Mesendoderm (in vitro differentiated cells): ENCODE measurements around the gene SLC44A1.

Source experiments
- DNase-seq: peaks from one replicate; pipeline ENCODE4 v3.0.0; 2013
- H2AK5ac ChIP-seq: 2 replicates; pipeline ENCODE4 v1.6.1; 2013; ENCODE audit warnings: low read length, inconsistent platforms
- H2BK120ac ChIP-seq: 2 replicates; pipeline ENCODE4 v1.6.1; 2013; ENCODE audit warnings: low read depth, mild to moderate bottlenecking, low read length, moderate library complexity, mixed read lengths
- H2BK15ac ChIP-seq: replicated peaks from 2 replicates; pipeline ENCODE4 v1.6.1; 2013; ENCODE audit warnings: low read depth, mild to moderate bottlenecking, moderate library complexity
- H2BK5ac ChIP-seq: 2 replicates; pipeline ENCODE4 v1.6.1; 2013; ENCODE audit warnings: low read length, inconsistent platforms
- H3K18ac ChIP-seq: 2 replicates; pipeline ENCODE4 v1.6.1; 2013; ENCODE audit warnings: mild to moderate bottlenecking, low read length, mixed read lengths
- H3K23ac ChIP-seq: one replicate; pipeline ENCODE4 v1.6.1; 2013; ENCODE audit warnings: low read length
- H3K27ac ChIP-seq: 2 replicates; pipeline ENCODE4 v1.5.1; 2013; ENCODE audit warnings: low read depth, mild to moderate bottlenecking, inconsistent platforms, low read length, moderate library complexity
- H3K27me3 ChIP-seq: 2 replicates; pipeline ENCODE4 v1.6.1; 2013; ENCODE audit warnings: low read length, control low read depth, mild to moderate bottlenecking, inconsistent platforms; ENCODE audit not compliant: insufficient read depth, poor library complexity
- H3K36me3 ChIP-seq: 2 replicates; pipeline ENCODE4 v1.6.1; 2013; ENCODE audit warnings: low read length, inconsistent platforms; ENCODE audit not compliant: control insufficient read depth, insufficient read depth
- H3K4ac ChIP-seq: one replicate; pipeline ENCODE4 v1.6.1; 2013; ENCODE audit warnings: low read depth, mild to moderate bottlenecking, low read length, moderate library complexity
- H3K4me1 ChIP-seq: 2 replicates; pipeline ENCODE4 v1.6.1; 2013; ENCODE audit warnings: low read depth, low read length, inconsistent platforms; ENCODE audit not compliant: control insufficient read depth
- H3K4me2 ChIP-seq: 2 replicates; pipeline ENCODE4 v1.6.1; 2013; ENCODE audit warnings: low read length
- H3K4me3 ChIP-seq: 2 replicates; pipeline ENCODE4 v1.5.1; 2013; ENCODE audit warnings: mild to moderate bottlenecking, low read length
- H3K56ac ChIP-seq: one replicate; pipeline ENCODE4 v1.6.1; 2013; ENCODE audit warnings: low read length
- H3K79me1 ChIP-seq: 2 replicates; pipeline ENCODE4 v1.6.1; 2013; ENCODE audit warnings: low read length, inconsistent platforms
- H3K79me2 ChIP-seq: 2 replicates; pipeline ENCODE4 v1.6.1; 2013; ENCODE audit warnings: mild to moderate bottlenecking, low read length; ENCODE audit not compliant: control insufficient read depth, insufficient read depth
- H3K9ac ChIP-seq: 2 replicates; pipeline ENCODE4 v1.6.1; 2013; ENCODE audit warnings: low read length, inconsistent platforms
- H4K5ac ChIP-seq: one replicate; pipeline ENCODE4 v1.6.1; 2013; ENCODE audit warnings: low read length
- H4K8ac ChIP-seq: one replicate; pipeline ENCODE4 v1.6.1; 2013; ENCODE audit warnings: low read depth, mild to moderate bottlenecking, control low read depth, low read length, moderate library complexity
- WGBS: extraction: QIAGEN DNeasy Blood & Tissue Kit; methylation state at CpG from one replicate; pipeline ENCODE4 v1.1.7; 2013; ENCODE audit warnings: low lambda C conversion rate, missing lambda C conversion rate; ENCODE audit not compliant: insufficient coverage; ENCODE audit errors: extremely low coverage; 5-methylcytosine and 5-hydroxymethylcytosine counted together

Gene SLC44A1

GRCh38 chr9:105305856-105306255 lies 61.4 kb downstream of the SLC44A1 start:
- WGBS, result no CpG with 5 or more reads among the region's 1 CpG
- no peak overlapping the region for H2BK5ac ChIP-seq
- H3K4me3 ChIP-seq, result no peak overlapping the region
- no peak overlapping the region for H3K4ac ChIP-seq
- no peaks in the 10 kb centered on the region for H3K79me2 ChIP-seq
- no peak overlapping the region for H2BK15ac ChIP-seq
- H4K8ac ChIP-seq, result no peak overlapping the region
- no peak overlapping the region for H3K27ac ChIP-seq
- DNase-seq, result no peak
- no peak overlapping the region for H2BK120ac ChIP-seq
- H3K27me3 ChIP-seq, result no peaks in the 10 kb centered on the region
- no peak overlapping the region for H3K9ac ChIP-seq
- H3K18ac ChIP-seq, result no peak overlapping the region
- no peaks in the 10 kb centered on the region for H3K36me3 ChIP-seq
- H3K56ac ChIP-seq, result no peak overlapping the region
- no peak overlapping the region for H3K4me2 ChIP-seq
- H2AK5ac ChIP-seq, result no peak overlapping the region
- peaks cover 3% of the 10 kb centered on the region for H3K4me1 ChIP-seq
- H3K79me1 ChIP-seq, result no peaks in the 10 kb centered on the region
- H4K5ac ChIP-seq, result no peak overlapping the region
- H3K23ac ChIP-seq, result no peak overlapping the region

GRCh38 chr9:105306351-105307140 lies 62.1 kb downstream of the SLC44A1 start:
- no peak overlapping the region for H2AK5ac ChIP-seq

GRCh38 chr9:105307591-105308130 lies 63.2 kb downstream of the SLC44A1 start:
- H3K4me3 ChIP-seq, result no peak overlapping the region
- no peak overlapping the region for H2AK5ac ChIP-seq
- H3K23ac ChIP-seq, result no peak overlapping the region
- no CpG with 5 or more reads among the region's 2 CpGs for WGBS
- no peak for DNase-seq
- no peak overlapping the region for H4K5ac ChIP-seq
- no peak overlapping the region for H4K8ac ChIP-seq
- no peak overlapping the region for H3K56ac ChIP-seq
- no peak overlapping the region for H3K4ac ChIP-seq
- H3K36me3 ChIP-seq, result no peaks in the 10 kb centered on the region
- H3K27me3 ChIP-seq, result no peaks in the 10 kb centered on the region
- H3K27ac ChIP-seq, result no peak overlapping the region
- no peak overlapping the region for H3K4me2 ChIP-seq
- no peaks in the 10 kb centered on the region for H3K79me2 ChIP-seq
- H2BK15ac ChIP-seq, result no peak overlapping the region
- no peak overlapping the region for H3K18ac ChIP-seq
- H3K4me1 ChIP-seq, result peaks cover 3% of the 10 kb centered on the region
- H2BK5ac ChIP-seq, result no peak overlapping the region
- no peak overlapping the region for H2BK120ac ChIP-seq
- no peak overlapping the region for H3K9ac ChIP-seq
- H3K79me1 ChIP-seq, result no peaks in the 10 kb centered on the region

More at GRCh38 chr9:105306351-105307140, 62.1 kb downstream of the SLC44A1 start:
- H2BK5ac ChIP-seq, result no peak overlapping the region
- H2BK15ac ChIP-seq, result no peak overlapping the region
- no peak overlapping the region for H3K4ac ChIP-seq
- no peak overlapping the region for H3K23ac ChIP-seq
- no peak for DNase-seq
- H3K18ac ChIP-seq, result no peak overlapping the region
- WGBS, result no CpG with 5 or more reads among the region's 5 CpGs
- H3K4me3 ChIP-seq, result no peak overlapping the region
- H3K79me1 ChIP-seq, result no peaks in the 10 kb centered on the region
- peaks cover 3% of the 10 kb centered on the region for H3K4me1 ChIP-seq
- H3K4me2 ChIP-seq, result no peak overlapping the region
- H4K8ac ChIP-seq, result no peak overlapping the region
- no peaks in the 10 kb centered on the region for H3K36me3 ChIP-seq
- H4K5ac ChIP-seq, result no peak overlapping the region
- H3K27me3 ChIP-seq, result no peaks in the 10 kb centered on the region
- H3K79me2 ChIP-seq, result no peaks in the 10 kb centered on the region
- no peak overlapping the region for H3K56ac ChIP-seq
- H3K27ac ChIP-seq, result no peak overlapping the region
- no peak overlapping the region for H3K9ac ChIP-seq
- no peak overlapping the region for H2BK120ac ChIP-seq

- Histone ChIP-seq H3K4me2 (no peak overlapping the region), H3K4me3 (no peak overlapping the region), H2BK15ac (no peak overlapping the region), H3K56ac (no peak overlapping the region), H3K18ac (no peak overlapping the region), H3K9ac (no peak overlapping the region), H2BK5ac (no peak overlapping the region), H3K27me3 (no peaks in the 10 kb centered on the region), H3K23ac (no peak overlapping the region), H4K8ac (no peak overlapping the region), H3K4ac (no peak overlapping the region), H3K4me1 (no peaks in the 10 kb centered on the region), H3K27ac (no peak overlapping the region), H2AK5ac (no peak overlapping the region), H3K79me1 (no peaks in the 10 kb centered on the region), H4K5ac (no peak overlapping the region), H3K79me2 (no peaks in the 10 kb centered on the region), H3K36me3 (no peaks in the 10 kb centered on the region), H2BK120ac (no peak overlapping the region)
- no peak for DNase-seq
- no CpG with 5 or more reads among the region's 8 CpGs for WGBS
Observed at GRCh38 chr9:105308461-105309341, 64.2 kb downstream of the SLC44A1 start.

- Histone ChIP-seq H4K8ac (no peak overlapping the region), H3K27me3 (no peaks in the 10 kb centered on the region), H2BK120ac (no peak overlapping the region), H3K36me3 (no peaks in the 10 kb centered on the region), H3K4me2 (no peak overlapping the region), H2BK15ac (no peak overlapping the region), H3K4me1 (peaks cover 3% of the 10 kb centered on the region), H3K27ac (no peak overlapping the region), H3K18ac (no peak overlapping the region), H3K79me2 (no peaks in the 10 kb centered on the region), H3K4me3 (no peak overlapping the region), H3K79me1 (no peaks in the 10 kb centered on the region), H2BK5ac (no peak overlapping the region), H4K5ac (no peak overlapping the region), H3K9ac (no peak overlapping the region), H2AK5ac (no peak overlapping the region), H3K23ac (no peak overlapping the region), H3K56ac (no peak overlapping the region), H3K4ac (no peak overlapping the region)
- no peak for DNase-seq
- WGBS, result no CpG with 5 or more reads among the region's 3 CpGs
Observed at GRCh38 chr9:105309531-105309931, 65.1 kb downstream of the SLC44A1 start.
